HCEC 1CT (cell line): ENCODE results near the gene LTBR.
A peak's percentile ranks its signal among the peaks of the same experiment; 100 is the strongest.

Experiments
- DNase-seq: peaks from one replicate; pipeline ENCODE4 v3.0.0-alpha.2; 2017

Gene LTBR

GRCh38 chr12:6369916-6370575, 13.9 kb upstream of the LTBR start:
- DNase-seq = peak; percentile 51

GRCh38 chr12:6370576-6370935, 13.4 kb upstream of the LTBR start:
- DNase-seq = no peak

DNA sequence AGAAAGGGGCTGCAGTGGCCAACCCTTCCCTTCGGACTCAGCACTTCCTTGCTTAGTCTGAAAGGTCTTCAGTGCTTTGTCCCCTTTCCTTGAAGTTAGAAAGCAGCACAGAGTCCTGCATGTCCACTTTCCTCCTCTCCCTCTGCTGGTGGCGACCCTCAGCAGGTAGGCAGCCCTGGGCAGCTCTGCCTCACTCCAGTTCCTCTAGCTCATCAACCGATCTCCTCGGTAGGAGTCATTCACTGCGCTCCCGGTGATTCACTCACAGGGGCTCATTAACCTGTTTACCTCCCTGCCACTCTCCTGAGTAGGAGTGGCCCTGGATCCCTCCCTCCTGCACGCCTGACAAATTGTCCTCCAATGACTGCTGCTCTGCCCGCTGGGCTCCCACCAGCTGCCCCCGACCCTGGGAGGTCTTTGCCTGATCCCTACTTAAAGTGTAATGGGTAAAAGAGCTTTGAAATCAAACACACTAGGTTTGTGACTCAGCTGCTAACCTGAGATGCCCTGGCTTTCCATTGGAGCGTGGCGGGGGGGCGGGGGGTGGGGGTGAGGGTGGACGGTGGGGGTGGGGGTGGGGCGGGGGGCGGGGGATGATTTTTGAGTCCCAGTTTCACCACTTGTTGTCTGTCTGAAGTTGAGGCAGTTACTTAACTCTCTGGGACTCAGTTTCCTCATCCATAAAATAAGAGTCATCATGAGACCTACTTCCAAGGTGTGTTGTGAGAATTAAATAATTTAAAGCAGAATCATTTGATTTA, 12.8 kb upstream of the LTBR start:
- peak; percentile 79 for DNase-seq

- DNase-seq = peak; percentile 94
Observed at GRCh38 chr12:6372403-6373003, 11.5 kb upstream of the LTBR start.

DNA sequence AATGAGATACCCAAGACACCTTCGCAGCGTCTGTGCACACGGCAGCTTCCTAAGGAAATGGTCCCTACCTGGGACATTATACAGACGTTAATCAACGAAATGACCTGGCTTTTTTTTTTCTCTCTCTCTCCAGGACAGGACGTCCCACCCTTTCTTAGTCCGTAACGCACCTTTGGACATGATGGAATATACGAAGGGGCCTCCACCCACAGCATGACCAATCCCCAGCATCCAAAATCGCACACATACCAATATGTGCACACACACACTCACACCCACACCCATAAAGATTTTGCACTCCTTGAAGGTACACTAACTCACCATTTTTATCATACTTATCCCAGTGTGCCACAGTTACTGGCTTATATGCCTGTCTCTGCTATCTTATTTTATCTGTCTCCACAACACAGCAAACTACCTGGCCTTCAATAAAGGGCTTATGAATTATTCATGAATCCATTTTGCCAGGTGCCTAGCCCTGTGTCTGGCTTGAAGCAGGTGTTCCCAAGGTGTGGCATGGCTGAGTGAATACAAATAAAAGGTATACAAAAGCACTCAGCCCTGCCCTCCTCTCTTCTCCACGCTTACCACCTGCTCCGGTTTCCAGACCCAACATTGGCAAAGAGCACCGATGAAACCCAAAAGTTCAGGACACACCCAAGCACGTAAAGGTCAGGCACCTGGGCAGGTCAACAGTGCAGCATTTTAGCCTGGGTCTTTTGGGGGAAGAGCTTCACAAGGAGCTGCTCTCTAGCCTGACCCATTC, 10.8 kb upstream of the LTBR start:
- DNase-seq = no peak

DNA sequence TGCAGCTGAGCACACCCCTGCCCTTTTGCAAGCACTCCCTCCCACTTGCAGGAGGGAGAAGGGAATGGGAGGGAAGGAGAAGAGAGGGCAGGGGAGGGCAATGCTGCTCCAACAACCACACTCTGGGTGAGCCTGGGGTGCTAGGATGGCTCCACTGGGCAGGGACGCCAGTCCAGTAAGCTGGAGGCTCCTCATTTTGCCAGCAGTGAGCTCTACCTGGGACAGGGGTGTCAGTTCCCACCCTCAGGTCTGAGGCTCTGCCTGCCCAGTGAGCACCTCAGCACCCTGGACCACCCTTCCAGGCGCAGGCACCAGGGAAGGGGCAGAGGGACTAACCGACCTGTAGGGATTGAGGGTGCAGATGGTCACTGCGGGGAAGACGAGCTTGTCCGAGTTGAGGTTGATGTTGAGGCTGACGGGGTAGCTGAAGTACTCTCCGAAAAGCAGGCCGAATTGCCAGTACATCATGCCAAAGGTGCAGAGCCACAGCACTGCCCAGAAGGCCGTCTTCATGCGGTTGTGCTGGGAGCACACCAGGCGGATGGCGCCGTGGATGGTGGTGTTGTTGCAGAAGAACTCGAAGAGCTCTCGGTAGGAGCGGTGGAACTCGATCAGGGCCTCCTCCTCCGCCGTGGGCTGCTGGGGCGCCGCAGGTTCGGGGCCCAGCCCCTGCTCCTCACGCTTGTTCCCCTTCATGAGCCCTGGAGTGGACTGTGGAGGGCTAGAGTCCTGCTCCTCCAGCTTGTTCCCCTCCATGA, 9.8 kb upstream of the LTBR start:
- no peak for DNase-seq

DNA sequence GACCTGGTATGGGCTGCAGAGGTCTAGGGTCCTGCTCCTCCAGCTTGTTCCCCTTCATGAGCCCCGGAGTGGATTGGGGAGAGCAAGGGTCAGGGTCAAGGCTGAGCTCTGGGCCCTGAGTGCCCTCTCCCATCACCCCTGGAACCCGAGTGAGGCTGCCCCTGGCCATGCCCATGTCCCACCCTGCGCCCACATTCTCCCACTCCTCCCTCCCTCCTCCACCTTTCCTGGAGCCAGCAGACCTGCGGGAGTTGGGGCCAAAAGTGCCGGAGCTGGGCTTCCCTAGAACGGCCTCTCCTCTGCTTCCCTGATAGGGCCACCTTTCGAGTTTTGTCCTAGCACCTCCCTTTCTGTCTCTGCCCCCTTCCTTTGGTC, 9.2 kb upstream of the LTBR start:
- DNase-seq = no peak

DNA sequence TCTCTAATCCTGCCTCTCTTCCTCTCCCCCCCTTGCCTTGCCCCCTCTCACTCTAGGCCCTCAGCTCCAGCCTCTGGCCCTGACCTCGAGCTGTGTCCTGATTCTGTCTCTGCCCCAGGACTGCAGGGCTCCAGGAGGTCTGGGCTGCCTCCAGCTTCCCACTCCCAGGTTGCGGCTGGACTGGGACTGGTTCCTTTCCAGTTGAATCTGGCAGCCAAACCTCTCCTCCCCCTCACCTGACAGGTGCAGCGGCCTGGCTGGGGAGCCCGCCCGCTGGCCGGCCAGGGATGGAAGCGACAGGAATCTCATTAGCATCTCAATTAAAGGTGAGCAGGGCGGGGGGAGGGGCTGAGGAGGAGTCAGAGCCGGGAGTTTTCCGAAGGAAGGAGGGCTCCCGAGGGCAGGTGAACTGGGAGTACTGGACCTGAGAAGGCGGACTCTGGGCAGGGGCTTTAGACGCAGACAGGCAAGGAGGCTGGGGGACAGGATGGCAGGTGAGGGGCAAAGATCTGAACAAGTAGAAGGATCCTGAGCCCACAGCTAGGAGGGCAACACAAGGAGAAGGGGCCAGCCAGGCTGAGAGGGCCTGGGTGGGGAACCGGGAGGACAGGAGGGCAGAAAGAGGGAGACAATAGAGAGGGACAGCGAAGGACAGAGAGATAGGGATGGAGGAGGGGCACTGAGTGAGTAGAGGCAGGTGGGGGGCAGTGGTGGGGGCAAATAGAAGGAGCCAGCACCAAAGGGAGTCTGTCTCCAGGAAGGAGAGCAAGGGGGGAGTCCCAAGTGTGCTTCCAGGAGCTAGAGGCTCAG, 8.5 kb upstream of the LTBR start, which contains the start of gene SCNN1A:
Gene SCNN1A, minus strand, starts transcription at position 295 of the 810 bp plus-strand sequence. CDS start 780 bp downstream, outside the sequence.
- DNase-seq = no peak

DNA sequence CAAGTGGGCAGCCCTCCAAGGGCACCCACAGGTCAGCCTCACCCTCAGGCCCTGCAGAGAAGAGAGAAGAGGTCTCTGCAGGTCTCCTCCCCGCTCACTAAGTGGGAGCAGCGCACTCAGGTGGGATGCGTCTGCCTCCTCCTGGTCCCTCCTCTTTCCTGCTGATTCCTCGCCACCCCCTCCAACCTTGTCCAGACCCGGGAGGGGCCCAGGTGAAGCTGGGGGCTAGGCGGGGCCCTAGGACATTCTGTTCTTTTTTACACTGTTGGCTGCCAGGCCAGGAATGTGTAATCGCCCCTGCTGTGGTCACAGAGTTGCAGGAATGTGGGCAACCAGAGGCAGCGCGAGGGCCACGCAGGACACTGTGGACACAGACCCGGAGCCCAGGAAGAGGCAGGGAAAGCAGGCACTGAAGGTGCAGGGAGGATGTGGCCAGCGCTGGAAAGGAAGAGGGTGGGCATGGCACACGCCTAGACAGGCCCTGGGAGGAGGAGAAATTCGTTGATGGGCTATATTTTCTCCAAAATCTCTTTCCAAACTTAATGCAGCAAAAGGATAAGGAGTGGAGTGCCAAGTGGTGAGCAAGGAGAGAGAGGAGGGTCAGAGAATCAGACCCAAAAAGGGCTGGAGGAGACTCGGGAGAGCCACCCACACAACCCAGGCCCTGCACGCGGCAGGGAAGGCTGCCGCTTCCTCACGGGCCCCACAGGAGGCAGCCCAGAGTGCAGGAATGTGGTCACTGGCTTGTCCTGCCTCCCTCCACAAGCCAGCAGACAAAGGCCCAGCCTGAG, 7.7 kb upstream of the LTBR start:
- peak; percentile 75 for DNase-seq

GRCh38 chr12:6376870-6377666, 6.9 kb upstream of the LTBR start:
- DNase-seq = no peak

GRCh38 chr12:6377667-6377994, 6.3 kb upstream of the LTBR start:
- no peak for DNase-seq

GRCh38 chr12:6378709-6379472, 5.1 kb upstream of the LTBR start:
- DNase-seq = no peak

DNA sequence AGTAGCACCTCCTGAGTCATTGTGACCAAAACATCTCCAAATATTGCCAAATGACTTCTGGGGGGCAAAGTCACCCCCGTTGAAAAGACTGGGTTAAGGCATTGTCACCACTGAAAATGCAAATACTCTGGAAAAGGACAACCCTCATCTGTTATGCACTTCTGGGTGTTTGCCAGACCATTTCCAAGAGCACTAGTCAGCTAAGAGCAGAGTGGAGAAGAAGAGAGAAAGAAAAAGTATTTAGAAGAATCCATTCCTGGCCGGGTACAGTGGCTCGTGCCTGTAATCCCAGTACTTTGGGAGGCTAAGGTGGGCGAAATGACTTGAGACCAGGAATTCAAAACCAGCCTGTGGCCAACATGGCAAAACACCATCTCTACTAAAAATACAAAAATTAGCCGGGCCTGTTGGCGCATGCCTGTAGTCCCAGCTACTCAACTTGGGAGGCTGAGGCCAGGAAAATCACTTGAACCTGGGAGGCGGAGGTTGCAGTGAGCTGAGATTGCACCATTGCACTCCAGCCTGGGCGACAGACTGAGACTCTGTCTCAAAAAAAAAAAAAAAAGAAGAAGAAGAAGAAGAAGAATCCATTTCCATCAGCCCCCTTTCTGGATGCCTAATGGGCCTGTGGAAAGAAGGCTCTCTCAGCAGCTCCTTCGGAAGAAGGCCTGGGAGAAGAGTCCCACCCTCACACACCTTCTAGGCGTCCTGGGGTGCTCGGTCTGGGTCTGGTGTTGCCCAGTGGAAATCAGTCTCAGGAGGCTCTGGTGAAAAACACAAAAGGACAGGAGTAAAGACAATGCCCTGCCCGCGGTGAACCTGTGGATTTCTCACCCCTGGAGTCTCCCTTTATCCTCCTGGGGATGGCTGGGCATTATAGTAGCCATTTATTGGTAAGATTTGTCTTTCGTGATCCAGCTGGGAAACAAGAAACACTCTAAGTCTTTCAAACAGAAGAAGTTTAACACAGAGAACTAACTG, 3.5 kb upstream of the LTBR start:
- no peak for DNase-seq

DNA sequence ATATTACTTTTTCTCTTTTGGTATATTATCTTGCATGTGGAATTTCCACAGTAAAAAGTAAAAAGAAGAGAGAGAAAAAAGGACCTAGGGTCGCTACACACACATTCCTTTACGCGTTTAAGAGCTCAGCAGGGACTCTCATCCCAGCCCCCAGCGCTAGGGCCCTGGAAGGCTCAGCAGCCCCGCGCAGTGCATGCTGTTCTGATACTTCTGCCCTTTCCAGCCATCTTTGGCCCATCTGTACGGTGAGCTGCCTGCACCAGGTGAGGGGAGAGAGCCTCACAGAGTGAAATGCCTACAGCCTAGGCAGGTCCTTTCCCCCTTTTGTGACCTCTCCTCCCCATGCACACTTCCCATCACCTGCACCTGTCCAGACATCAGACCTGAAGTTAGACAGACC, 1.6 kb upstream of the LTBR start:
- no peak for DNase-seq

DNA sequence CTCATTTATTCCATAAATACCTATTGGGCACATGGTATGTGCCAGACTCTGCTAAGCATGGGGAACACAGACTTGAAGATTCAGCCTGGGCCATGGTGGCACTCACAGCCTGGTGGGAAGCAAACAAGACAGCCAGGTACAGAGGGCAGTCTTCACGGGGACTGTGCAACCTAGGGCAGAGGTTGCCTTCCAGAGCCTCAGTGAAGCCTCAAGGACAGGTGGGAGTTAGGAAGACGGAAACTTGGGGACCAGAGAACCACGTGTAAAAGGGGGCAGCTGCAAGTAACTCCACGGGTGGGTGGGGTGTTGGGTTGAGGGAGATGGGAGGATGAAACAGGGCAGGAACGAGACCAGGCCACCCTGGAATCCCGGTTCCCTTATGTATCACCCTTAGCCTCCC, 980 bp upstream of the LTBR start:
- no peak for DNase-seq

DNA sequence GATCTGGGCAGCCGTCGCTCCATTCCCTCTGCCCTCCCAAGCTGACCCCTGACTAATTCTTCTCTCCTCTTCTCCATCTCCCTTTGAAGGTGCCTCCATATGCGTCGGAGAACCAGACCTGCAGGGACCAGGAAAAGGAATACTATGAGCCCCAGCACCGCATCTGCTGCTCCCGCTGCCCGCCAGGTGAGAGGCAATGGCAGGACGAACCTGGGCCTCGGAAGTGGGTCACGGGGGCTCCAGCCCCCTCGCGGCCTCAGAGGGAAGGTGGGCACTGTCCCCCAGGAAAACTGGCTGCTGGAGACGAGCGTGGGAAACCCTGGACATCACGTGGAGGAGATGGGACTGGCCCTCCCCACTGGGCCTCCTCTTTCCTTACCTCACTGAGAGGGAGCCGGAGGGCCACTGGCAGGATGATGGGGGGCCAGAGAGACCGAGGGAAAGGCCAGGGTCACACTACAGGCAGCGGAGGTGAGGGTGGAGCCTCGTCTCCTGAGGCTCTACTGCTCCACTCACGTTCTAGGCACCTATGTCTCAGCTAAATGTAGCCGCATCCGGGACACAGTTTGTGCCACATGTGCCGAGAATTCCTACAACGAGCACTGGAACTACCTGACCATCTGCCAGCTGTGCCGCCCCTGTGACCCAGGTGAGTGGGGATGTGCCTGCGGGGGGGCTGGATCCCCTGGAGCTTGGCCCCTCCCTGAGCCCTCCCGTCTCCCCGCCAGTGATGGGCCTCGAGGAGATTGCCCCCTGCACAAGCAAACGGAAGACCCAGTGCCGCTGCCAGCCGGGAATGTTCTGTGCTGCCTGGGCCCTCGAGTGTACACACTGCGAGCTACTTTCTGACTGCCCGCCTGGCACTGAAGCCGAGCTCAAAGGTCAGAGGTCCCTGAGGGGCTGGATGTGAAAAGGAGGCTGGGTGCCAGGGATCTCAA, 806 bp downstream of the LTBR start:
- no peak for DNase-seq

DNA sequence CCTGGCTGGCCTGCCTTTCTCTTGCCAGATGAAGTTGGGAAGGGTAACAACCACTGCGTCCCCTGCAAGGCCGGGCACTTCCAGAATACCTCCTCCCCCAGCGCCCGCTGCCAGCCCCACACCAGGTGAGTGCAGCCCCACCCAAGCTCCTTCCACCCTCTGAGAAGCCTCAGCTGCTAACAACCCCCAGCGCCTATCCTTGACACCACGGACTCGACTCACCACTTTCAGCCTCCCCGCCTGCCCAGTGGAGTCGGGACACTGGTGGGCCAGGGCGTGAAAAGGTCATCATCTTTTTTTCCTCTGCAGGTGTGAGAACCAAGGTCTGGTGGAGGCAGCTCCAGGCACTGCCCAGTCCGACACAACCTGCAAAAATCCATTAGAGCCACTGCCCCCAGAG, 2.1 kb downstream of the LTBR start:
- no peak for DNase-seq
